HT1080 (cell line): Measurements from ENCODE around the gene PGGHG. TPM values are rescaled to one million over a fixed set of nuclear protein-coding genes. Genes with fewer than 3 reads are reported as not detected.
"Not testable (repeated sequence)": the region's sequence is repeated elsewhere in the genome, so short reads cannot be mapped to it uniquely, and the experiment has no call there.

Experiments used
- DNase-seq: peaks from one replicate; pipeline ENCODE4 v3.0.0-alpha.2; 2015; ENCODE audit warnings: low read depth
- total RNA-seq: library from RNA; depleted of rRNA; stranded (reverse); fragments of >200 nt; shearing (Covaris generic); gene quantifications from 2 replicates; pipeline ENCODE4 v1.2.3, GENCODE V29; 2014

Gene PGGHG
- total RNA-seq, 1 experiment from 2014 or later, result 8.0 TPM

DNA sequence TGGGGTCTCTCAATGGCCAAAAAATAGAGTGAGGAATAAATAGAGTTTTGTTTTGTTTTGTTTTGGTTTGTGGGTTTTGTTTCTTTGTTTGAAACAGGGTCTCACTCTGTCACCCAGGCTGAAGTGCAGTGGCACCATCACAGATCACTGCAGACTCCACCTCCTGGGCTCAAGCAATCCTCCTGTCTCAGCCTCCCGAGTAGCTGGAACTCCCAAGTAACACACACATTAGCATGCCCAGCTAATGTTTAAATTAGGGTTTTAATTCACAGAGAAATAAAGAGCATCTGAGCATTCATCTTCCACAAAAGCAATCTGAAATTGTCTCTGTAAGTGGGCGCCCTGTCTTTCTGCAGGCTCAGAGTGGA is 40.9 kb downstream of the PGGHG start:
- no peak for DNase-seq

DNA sequence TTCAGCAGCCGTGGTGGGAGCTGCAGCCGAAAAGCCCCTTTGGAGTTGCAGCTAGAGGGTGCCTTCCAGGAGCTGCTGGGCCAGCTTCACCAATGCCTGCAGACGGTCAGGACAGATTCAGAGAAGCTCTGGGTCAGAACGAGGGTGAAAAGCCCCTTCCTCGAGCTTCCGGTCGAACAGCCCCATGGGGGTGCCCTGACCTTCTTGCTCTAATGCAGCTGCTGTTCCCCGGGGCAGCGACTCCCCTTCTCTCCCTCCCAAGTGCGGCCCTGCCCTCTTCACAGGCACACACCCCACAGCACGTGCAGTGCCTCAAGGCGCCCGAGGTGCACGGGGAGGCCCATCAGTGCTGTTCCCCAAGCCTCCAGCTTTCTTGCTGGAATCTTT is 41.4 kb downstream of the PGGHG start:
- DNase-seq, result no peak

DNA sequence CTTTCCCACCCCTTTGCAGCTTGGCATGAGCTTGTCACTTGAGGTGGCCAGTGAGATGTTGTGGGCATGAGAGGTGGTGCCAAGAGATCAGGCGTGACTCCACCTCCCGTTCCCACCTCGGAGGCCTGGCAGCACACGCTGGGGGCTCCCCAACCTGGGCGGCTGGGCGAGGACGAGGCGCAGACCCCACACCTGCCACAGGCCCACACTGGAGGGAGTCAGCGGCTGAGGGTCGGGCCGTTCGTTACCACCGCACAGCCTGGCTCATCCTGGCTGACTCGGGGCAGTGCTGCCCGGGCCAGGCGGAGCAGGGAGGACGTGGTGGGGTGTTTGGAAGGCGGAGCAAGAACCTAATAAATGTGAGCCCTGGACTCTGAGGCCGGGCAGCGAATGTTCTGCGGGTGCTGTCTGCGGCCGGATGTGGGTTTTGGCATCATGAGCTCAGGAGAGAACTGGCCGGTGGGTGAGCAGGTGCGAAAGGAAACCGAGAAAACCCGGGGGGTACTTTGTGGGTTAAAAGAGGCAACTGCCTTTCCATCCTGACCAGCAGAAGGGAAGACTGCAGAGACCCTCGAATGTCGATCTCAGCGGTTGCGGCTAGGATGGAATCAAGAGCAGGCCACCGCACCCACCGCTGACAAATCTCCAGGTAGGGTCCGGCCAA is 41.9 kb downstream of the PGGHG start:
- peak; percentile 44 for DNase-seq

DNA sequence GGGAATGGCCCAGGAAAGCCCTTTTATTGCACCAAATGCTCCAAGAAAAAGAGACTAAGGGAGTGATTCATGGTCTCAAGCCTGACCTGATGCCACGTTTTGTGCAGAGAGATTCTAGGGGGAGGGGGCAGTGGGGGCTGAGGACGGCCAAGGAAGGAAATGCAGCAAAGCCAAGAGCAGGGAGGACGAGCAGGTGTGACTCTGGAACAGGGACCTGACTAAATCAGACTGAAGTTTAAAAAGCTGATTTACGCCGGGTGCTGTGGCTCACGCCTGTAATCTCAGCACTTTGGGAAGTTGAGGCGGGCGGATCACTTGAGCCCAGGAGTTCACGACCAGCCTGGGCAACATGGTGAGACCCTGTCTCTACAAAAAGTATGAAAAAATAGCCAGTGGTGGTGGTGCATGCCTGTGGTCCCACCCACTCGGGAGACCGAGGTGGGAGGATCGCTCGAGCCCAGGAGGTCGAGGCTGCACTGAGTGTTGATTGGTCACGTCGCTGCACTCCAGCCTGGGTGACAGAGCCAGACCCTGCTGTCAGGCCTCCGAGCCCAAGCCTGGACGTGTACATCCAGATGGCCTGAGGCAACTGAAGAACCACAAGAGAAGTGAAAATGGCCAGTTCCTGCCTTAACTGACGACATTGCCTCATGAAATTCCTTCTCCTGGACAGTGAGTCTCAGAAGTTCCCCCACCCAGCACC is 42.6 kb downstream of the PGGHG start:
- DNase-seq, result no peak

GRCh38 chr11:332651-333480 is 43.9 kb downstream of the PGGHG start:
- no peak for DNase-seq

DNA sequence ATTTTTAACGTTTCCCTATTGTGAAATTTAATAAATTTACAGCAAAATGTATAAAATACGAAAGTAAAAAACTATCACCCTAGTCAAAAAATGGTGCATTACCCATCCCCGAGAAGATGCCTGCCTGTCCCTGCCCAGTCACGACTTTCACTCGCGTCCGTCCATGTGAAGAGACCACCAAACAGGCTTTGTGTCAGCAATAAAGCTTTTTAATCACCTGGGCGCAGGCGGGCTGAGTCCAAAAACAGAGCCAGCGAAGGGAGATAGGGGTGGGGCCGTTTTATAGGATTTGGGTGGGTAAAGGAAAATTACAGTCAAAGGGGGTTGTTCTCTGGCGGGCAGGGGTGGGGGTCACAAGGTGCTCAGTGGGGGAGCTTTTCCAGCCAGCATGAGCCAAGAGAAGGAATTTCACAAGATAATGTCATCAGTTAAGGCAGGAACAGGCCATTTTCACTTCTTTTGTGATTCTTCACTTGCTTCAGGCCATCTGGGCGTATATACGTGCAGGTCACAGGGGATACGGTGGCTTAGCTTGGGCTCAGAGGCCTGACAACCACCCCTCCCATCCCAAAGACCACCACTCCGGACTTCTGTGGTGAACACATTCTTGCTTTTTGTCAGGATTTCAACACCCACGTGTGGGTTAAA is 44.8 kb downstream of the PGGHG start:
- not testable (repeated sequence) for DNase-seq

- no peak for DNase-seq
Observed at GRCh38 chr11:334264-334994, 45.5 kb downstream of the PGGHG start.

DNA sequence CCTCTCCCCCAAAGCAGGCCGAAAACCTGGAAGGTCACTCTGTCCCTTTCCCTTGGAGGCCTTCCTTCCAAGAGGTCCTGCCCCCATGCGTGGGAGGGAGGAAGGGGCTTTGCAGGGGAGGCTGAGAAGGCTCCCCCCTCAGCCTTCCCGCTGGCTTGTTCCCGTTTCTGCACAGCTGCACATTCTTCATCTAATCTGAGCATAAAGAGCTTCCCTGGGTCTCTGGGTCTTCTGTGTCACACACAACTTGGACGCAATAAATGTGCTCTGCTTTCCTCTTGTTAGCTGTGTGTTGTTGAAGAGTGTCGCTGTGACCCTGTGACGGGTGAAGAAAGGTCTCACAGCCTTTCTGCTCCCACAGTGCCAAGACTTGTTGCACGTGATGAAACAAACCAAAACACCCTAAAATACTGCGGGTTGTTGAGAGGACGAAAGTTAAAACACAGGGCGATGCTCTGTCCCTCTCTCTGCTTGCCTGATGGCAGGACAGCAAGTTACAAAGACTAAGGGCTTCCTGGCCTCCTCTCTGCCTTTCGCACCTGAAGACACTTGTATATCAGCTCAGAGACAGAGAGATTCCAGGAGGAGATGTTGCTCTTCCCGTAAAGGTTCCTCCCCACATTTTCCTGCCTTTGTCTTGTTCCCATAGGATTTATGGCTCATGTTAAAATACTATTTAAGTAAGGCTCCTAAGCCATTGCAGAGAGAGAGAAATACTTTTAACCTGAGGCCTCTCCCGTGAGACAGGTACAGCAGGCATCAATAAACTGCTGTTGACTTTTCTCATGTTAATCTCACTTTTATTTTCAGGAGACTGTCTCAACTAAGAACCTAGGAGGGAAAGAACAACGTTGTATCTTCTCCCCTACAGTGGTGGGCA is 47.1 kb downstream of the PGGHG start:
- DNase-seq, result no peak

DNA sequence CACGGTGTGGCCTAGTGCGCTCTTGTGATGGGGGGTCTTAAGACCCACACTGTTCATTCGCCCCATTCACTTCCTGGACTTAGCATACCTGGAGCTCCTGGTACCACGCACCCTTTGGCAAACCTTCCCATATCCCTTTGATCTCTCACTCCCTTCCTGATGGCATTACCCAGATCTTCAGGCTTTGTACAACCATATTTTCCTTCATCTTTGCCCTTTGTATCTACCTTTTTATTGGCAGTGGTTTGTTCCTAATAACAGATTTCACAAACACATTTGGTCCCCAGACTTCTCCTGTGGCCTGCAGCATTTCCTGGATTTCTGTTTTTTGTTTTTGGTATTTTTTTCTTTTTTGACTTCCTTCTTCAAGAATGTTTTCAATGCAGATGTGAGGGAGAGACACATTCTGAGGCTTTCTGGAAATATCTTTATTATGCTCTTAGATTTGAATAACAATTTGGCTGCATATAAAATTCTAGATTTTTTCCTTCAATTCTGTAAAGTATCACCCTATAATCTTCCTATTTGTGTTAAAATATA is 47.8 kb downstream of the PGGHG start:
- DNase-seq, result no peak

DNA sequence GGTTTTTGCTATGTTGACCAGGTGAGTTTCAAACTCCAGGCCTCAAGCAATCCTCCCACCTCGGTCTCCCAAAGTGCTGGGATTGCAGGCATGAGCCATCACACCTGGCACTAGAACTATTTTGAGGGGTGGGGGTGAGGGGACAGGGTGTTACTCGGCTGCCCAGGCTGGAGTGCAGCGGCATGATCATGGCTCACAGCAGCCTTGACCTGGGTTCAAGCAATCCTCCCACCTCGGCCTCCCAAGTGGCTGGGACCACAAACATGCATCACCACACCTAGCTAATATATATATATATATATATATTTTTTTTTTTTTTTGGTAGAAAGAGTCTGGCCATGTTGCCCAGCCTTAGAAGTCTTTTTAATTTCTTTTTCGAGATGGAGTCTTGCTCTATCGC is 48.8 kb downstream of the PGGHG start:
- no peak for DNase-seq

GRCh38 chr11:339963-340362 is 51.0 kb downstream of the PGGHG start:
- DNase-seq, result no peak

DNA sequence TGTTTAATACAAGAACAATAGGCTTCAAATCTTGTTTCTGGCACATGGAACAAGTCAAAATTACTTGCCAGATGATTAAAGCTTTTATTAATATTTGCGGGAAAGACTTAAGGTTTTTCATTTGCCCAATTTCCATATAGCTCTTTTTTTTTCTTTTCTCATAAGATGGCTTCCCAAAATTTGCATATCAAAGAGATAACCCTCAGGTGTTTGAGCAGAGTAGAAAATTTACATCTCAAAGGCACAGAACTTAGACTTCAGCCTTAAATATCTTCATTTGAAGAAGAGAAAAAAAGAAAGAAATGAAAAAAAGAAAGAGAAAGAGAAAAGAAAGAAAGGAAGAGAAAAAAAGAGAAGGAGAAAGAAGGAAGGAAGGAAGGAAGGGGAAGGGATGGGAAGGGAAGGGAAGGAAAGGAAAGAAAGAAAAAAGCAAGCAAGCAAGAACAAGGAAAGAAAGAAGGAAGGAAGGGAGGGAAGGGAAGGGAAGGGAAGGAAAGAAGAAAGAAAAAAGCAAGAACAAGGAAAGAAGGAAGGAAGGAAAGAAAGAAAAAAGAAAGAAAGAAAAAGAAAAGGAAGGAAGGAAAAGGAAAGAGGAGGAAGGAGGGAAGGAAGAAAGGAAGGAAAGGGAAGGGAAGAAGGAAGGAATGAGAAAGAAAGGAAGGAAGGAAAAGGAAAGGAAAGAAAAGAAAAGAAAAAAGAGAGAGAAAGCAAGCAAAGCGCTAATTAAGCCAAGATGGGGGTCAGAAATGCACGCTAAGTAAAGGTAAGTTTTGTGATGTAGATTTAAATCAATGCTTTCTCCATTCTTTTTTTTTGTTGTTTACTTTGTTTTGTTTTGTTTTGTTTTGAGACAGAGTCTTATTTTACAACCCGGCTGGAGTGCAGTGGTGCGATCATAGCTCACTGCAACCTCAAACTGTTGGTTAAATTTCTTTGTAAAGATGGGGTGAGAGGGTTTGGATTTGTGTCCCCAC is 51.9 kb downstream of the PGGHG start:
- no peak for DNase-seq

DNA sequence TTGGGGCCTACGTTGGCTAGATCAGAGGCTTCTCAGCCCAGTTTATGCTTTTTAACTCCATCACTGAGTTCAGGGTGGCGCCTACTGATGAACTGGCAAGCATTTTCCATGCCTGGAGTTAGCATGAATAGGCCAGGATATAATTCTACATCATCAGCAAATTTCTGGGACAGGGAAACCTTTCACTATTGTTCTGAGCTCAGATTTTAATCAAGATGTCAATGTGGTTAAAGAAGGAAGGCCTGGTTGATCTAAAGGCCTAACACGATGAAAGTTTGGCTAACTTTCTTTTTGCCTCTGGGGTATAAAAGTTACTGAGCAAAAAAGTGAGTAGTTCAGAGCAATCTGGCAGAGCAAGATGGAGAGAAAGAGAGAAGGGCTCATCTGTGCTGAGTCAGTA is 53.4 kb downstream of the PGGHG start:
- no peak for DNase-seq

- DNase-seq, result no peak
Observed at GRCh38 chr11:344836-345578, 56.1 kb downstream of the PGGHG start.
